SU-DHL-6 (cell line): Measurements from ENCODE around the gene SMAD1.

ENCODE experiments used
- H2AFZ ChIP-seq: fragments of 200-600 bp; sonication (generic); 2 replicates; pipeline ENCODE4 v1.6.1; 2014; ENCODE audit warnings: low read depth, mild to moderate bottlenecking, moderate library complexity, mixed read lengths, antibody characterized with exemption, low read length; ENCODE audit not compliant: severe bottlenecking
- H3F3A ChIP-seq: fragments of 200-600 bp; shearing (Covaris generic); 2 replicates; pipeline ENCODE4 v1.6.0; 2016; ENCODE audit warnings: antibody characterized with exemption, mild to moderate bottlenecking; ENCODE audit not compliant: insufficient read depth
- H3K27ac ChIP-seq: fragments of 200-600 bp; sonication (generic); 2 replicates; pipeline ENCODE4 v1.5.1; 2016; ENCODE audit warnings: low read depth, mild to moderate bottlenecking, low read length, moderate library complexity, mixed read lengths
- H3K27me3 ChIP-seq: fragments of 200-600 bp; sonication (generic), shearing (Covaris generic); 2 replicates; pipeline ENCODE4 v1.6.0; 2014; ENCODE audit warnings: mild to moderate bottlenecking, low read length
- H3K36me3 ChIP-seq: fragments of 200-600 bp; sonication (generic); 2 replicates; pipeline ENCODE4 v1.6.1; 2014; ENCODE audit warnings: mild to moderate bottlenecking, low read length, mixed read lengths
- H3K4me2 ChIP-seq: fragments of 300-600, 200-600 bp; shearing (Covaris generic), sonication (generic); 2 replicates; pipeline ENCODE4 v1.6.0; 2014; ENCODE audit warnings: low read length, low read depth, mild to moderate bottlenecking; ENCODE audit not compliant: poor library complexity, severe bottlenecking
- H3K4me3 ChIP-seq: fragments of 200-600 bp; sonication (generic); 2 replicates; pipeline ENCODE4 v1.5.1; 2014; ENCODE audit warnings: antibody characterized with exemption, low read length, mild to moderate bottlenecking, mixed read lengths; ENCODE audit not compliant: insufficient read depth, poor library complexity, severe bottlenecking
- H3K79me2 ChIP-seq: fragments of 200-600 bp; sonication (generic); 2 replicates; pipeline ENCODE4 v1.6.1; 2014; ENCODE audit warnings: mild to moderate bottlenecking, low read length, moderate library complexity; ENCODE audit not compliant: insufficient read depth
- H3K9ac ChIP-seq: fragments of 200-600 bp; sonication (generic); 2 replicates; pipeline ENCODE4 v1.7.0; 2014; ENCODE audit warnings: mild to moderate bottlenecking, low read length
- H3K9me2 ChIP-seq: fragments of 200-600 bp; sonication (generic); replicated peaks from 2 replicates; pipeline ENCODE4 v1.6.1; 2014; ENCODE audit warnings: low read length; ENCODE audit not compliant: insufficient read depth
- H3K9me3 ChIP-seq: fragments of 200-600 bp; sonication (generic); 2 replicates; pipeline ENCODE4 v1.6.1; 2014; ENCODE audit warnings: low read length, mixed read lengths; ENCODE audit not compliant: insufficient read depth
- H4K20me1 ChIP-seq: fragments of 200-600 bp; sonication (generic); 2 replicates; pipeline ENCODE4 v1.6.1; 2014; ENCODE audit warnings: low read depth, mild to moderate bottlenecking, antibody characterized with exemption, low read length, moderate library complexity, mixed read lengths
- CTCF ChIP-seq: fragments of 200-600 bp; sonication (generic); IDR thresholded peaks from one replicate; pipeline ENCODE4 v1.5.1; 2017; ENCODE audit warnings: antibody characterized with exemption, mild to moderate bottlenecking, low read length, moderate library complexity; ENCODE audit not compliant: insufficient read depth, poor library complexity, severe bottlenecking
- EZH2phosphoT487 ChIP-seq: fragments of 200-600 bp; sonication (generic), shearing (Covaris generic); conservative IDR thresholded peaks from 2 replicates; pipeline ENCODE4 v1.6.1; 2018; ENCODE audit warnings: mild to moderate bottlenecking, antibody characterized with exemption, low read length, moderate library complexity, mixed read lengths

Gene SMAD1

GRCh38 chr4:145451895-145452294 lies 29.8 kb upstream of the SMAD1 start:
- H3K36me3 ChIP-seq = no peaks in the 10 kb centered on the region
- no peak overlapping the region for H2AFZ ChIP-seq
- no peaks in the 10 kb centered on the region for H3K9me2 ChIP-seq
- no peaks in the 10 kb centered on the region for H3F3A ChIP-seq
- H3K9me3 ChIP-seq = no peaks in the 10 kb centered on the region
- H4K20me1 ChIP-seq = no peaks in the 10 kb centered on the region
- no peak overlapping the region for H3K4me2 ChIP-seq
- H3K9ac ChIP-seq = no peak overlapping the region
- H3K27me3 ChIP-seq = no peaks in the 10 kb centered on the region
- TF ChIP-seq EZH2phosphoT487 = no peak
- no peak for TF ChIP-seq CTCF
- no peak overlapping the region for H3K27ac ChIP-seq
- no peak overlapping the region for H3K4me3 ChIP-seq
- H3K79me2 ChIP-seq = no peaks in the 10 kb centered on the region

- no peak overlapping the region for H3K4me2 ChIP-seq
- H3K27me3 ChIP-seq = no peaks in the 10 kb centered on the region
- H4K20me1 ChIP-seq = no peaks in the 10 kb centered on the region
- no peaks in the 10 kb centered on the region for H3K9me2 ChIP-seq
- no peak for TF ChIP-seq EZH2phosphoT487
- TF ChIP-seq CTCF = no peak
- H3K9me3 ChIP-seq = no peaks in the 10 kb centered on the region
- no peak overlapping the region for H3K4me3 ChIP-seq
- H3K9ac ChIP-seq = no peak overlapping the region
- no peak overlapping the region for H2AFZ ChIP-seq
- no peaks in the 10 kb centered on the region for H3K79me2 ChIP-seq
- H3F3A ChIP-seq = no peaks in the 10 kb centered on the region
- no peaks in the 10 kb centered on the region for H3K36me3 ChIP-seq
- H3K27ac ChIP-seq = no peak overlapping the region
These were observed 29.0 kb upstream of the SMAD1 start for GRCh38 chr4:145452447-145453162.

GRCh38 chr4:145453163-145453520 lies 28.5 kb upstream of the SMAD1 start:
- H2AFZ ChIP-seq = no peak overlapping the region
- no peaks in the 10 kb centered on the region for H3K79me2 ChIP-seq
- TF ChIP-seq CTCF (no peak), EZH2phosphoT487 (no peak)
- H3K27me3 ChIP-seq = no peaks in the 10 kb centered on the region
- H4K20me1 ChIP-seq = no peaks in the 10 kb centered on the region
- no peaks in the 10 kb centered on the region for H3K9me2 ChIP-seq
- H3F3A ChIP-seq = no peaks in the 10 kb centered on the region
- no peak overlapping the region for H3K27ac ChIP-seq
- H3K9ac ChIP-seq = no peak overlapping the region
- no peak overlapping the region for H3K4me2 ChIP-seq
- H3K36me3 ChIP-seq = no peaks in the 10 kb centered on the region
- no peak overlapping the region for H3K4me3 ChIP-seq
- H3K9me3 ChIP-seq = no peaks in the 10 kb centered on the region
